HEK293 (cell line): Measurements from ENCODE around the gene CIAO1.

ENCODE experiments used
- GFI1B ChIP-seq: fragments of 450-650 bp; formaldehyde crosslinking; IDR thresholded peaks from 2 replicates; pipeline ENCODE4 v1.5.1; 2016; ENCODE audit warnings: missing biosample characterization, missing genetic modification characterization
- IKZF3 ChIP-seq: fragments of 450-650 bp; IDR thresholded peaks from 2 replicates; pipeline ENCODE4 v1.5.0; 2018; ENCODE audit warnings: missing biosample characterization, mild to moderate bottlenecking, missing genetic modification characterization, moderate library complexity
- KLF8 ChIP-seq: fragments of 450-650 bp; formaldehyde crosslinking; IDR thresholded peaks from 2 replicates; pipeline ENCODE4 v1.5.1; 2016; ENCODE audit warnings: missing biosample characterization, missing genetic modification characterization
- PBX3 ChIP-seq: sonication (generic); formaldehyde crosslinking; IDR thresholded peaks from 2 replicates; pipeline ENCODE4 v1.8.1; 2022; ENCODE audit warnings: mild to moderate bottlenecking, moderate library complexity, missing genetic modification reagents
- PRDM10 ChIP-seq: fragments of 450-650 bp; formaldehyde crosslinking; IDR thresholded peaks from 2 replicates; pipeline ENCODE4 v1.5.1; 2016; ENCODE audit warnings: missing biosample characterization, missing genetic modification characterization
- SP7 ChIP-seq: fragments of 450-650 bp; formaldehyde crosslinking; IDR thresholded peaks from 2 replicates; pipeline ENCODE4 v1.5.1; 2016; ENCODE audit warnings: missing biosample characterization, missing genetic modification characterization
- ZBTB21 ChIP-seq: fragments of 450-650 bp; formaldehyde crosslinking; IDR thresholded peaks from 2 replicates; pipeline ENCODE4 v1.5.1; 2017; ENCODE audit warnings: missing biosample characterization, missing genetic modification characterization
- ZBTB7A ChIP-seq: fragments of 450-650 bp; formaldehyde crosslinking; IDR thresholded peaks from 2 replicates; pipeline ENCODE4 v1.5.1; 2016; ENCODE audit warnings: low read depth, missing biosample characterization, missing genetic modification characterization
- ZBTB8A ChIP-seq: fragments of 450-650 bp; formaldehyde crosslinking; IDR thresholded peaks from 2 replicates; pipeline ENCODE4 v1.5.1; 2016; ENCODE audit warnings: missing biosample characterization, missing genetic modification characterization
- ZFP69B ChIP-seq: fragments of 450-650 bp; formaldehyde crosslinking; IDR thresholded peaks from 2 replicates; pipeline ENCODE4 v1.5.1; 2016; ENCODE audit warnings: missing biosample characterization, missing genetic modification characterization
- ZNF16 ChIP-seq: fragments of 450-650 bp; formaldehyde crosslinking; IDR thresholded peaks from 2 replicates; pipeline ENCODE4 v1.5.1; 2016; ENCODE audit warnings: low read depth, missing biosample characterization, missing genetic modification characterization
- ZNF175 ChIP-seq: fragments of 450-650 bp; formaldehyde crosslinking; IDR thresholded peaks from 2 replicates; pipeline ENCODE4 v1.5.1; 2016; ENCODE audit warnings: missing biosample characterization, missing genetic modification characterization
- ZNF274 ChIP-seq, 2 experiments: fragments of 200-500 bp in 1 of 2; fragments of 450-650 bp in 1 of 2; sonication (Bioruptor generic) in 1 of 2; formaldehyde crosslinking in 1 of 2; IDR thresholded peaks; 2 replicates each; pipeline versions ENCODE4 v1.5.1 to v1.6.1; 2014 to 2016; ENCODE audit warnings: borderline replicate concordance in 1 of 2, inconsistent platforms in 1 of 2, low read length in 1 of 2, missing biosample characterization in 1 of 2, missing genetic modification characterization in 1 of 2
- ZNF280C ChIP-seq: fragments of 450-650 bp; formaldehyde crosslinking; IDR thresholded peaks from 2 replicates; pipeline ENCODE4 v1.5.1; 2016; ENCODE audit warnings: missing biosample characterization, missing genetic modification characterization
- ZNF311 ChIP-seq: fragments of 450-650 bp; formaldehyde crosslinking; IDR thresholded peaks from 2 replicates; pipeline ENCODE4 v1.5.1; 2017; ENCODE audit warnings: missing biosample characterization, missing genetic modification characterization, borderline replicate concordance
- ZNF394 ChIP-seq: fragments of 450-650 bp; formaldehyde crosslinking; IDR thresholded peaks from 2 replicates; pipeline ENCODE4 v1.5.1; 2016; ENCODE audit warnings: missing biosample characterization, missing genetic modification characterization, mild to moderate bottlenecking, moderate library complexity, borderline replicate concordance
- ZNF426 ChIP-seq: fragments of 450-650 bp; formaldehyde crosslinking; IDR thresholded peaks from 2 replicates; pipeline ENCODE4 v1.5.1; 2017; ENCODE audit warnings: missing biosample characterization, missing genetic modification characterization, mild to moderate bottlenecking, inconsistent platforms, moderate library complexity
- ZNF48 ChIP-seq: fragments of 450-650 bp; formaldehyde crosslinking; IDR thresholded peaks from 2 replicates; pipeline ENCODE4 v1.5.1; 2016; ENCODE audit warnings: missing biosample characterization, missing genetic modification characterization
- ZNF529 ChIP-seq: fragments of 450-650 bp; formaldehyde crosslinking; IDR thresholded peaks from 2 replicates; pipeline ENCODE4 v1.5.1; 2017; ENCODE audit warnings: missing genetic modification characterization, missing biosample characterization; ENCODE audit not compliant: insufficient replicate concordance
- ZNF571 ChIP-seq: fragments of 450-650 bp; formaldehyde crosslinking; IDR thresholded peaks from 2 replicates; pipeline ENCODE4 v1.5.0; 2017; ENCODE audit warnings: missing biosample characterization, missing genetic modification characterization
- ZNF600 ChIP-seq: fragments of 450-650 bp; formaldehyde crosslinking; IDR thresholded peaks from 2 replicates; pipeline ENCODE4 v1.5.1; 2016; ENCODE audit warnings: missing biosample characterization, missing genetic modification characterization
- ZNF624 ChIP-seq: fragments of 450-650 bp; formaldehyde crosslinking; IDR thresholded peaks from 2 replicates; pipeline ENCODE4 v1.5.1; 2017; ENCODE audit warnings: missing biosample characterization, missing genetic modification characterization
- ZNF626 ChIP-seq: fragments of 450-650 bp; sonication (Bioruptor Pico); formaldehyde crosslinking; IDR thresholded peaks from 2 replicates; pipeline ENCODE4 v1.5.1; 2018; ENCODE audit warnings: missing biosample characterization, missing genetic modification characterization, inconsistent platforms
- ZNF76 ChIP-seq: fragments of 450-650 bp; formaldehyde crosslinking; IDR thresholded peaks from 2 replicates; pipeline ENCODE4; 2016; ENCODE audit warnings: low read depth, missing biosample characterization, missing genetic modification characterization, borderline replicate concordance
- ZNF837 ChIP-seq: fragments of 450-650 bp; formaldehyde crosslinking; IDR thresholded peaks from 2 replicates; pipeline ENCODE4 v1.5.1; 2016; ENCODE audit warnings: missing biosample characterization, missing genetic modification characterization
- ZNF843 ChIP-seq: fragments of 450-650 bp; formaldehyde crosslinking; IDR thresholded peaks from 2 replicates; pipeline ENCODE4 v1.5.1; 2016; ENCODE audit warnings: missing biosample characterization, missing genetic modification characterization
- ZSCAN30 ChIP-seq: fragments of 450-650 bp; IDR thresholded peaks from 2 replicates; pipeline ENCODE4 v1.5.1; 2018; ENCODE audit warnings: missing biosample characterization, mild to moderate bottlenecking, missing genetic modification characterization, moderate library complexity
- ZXDB ChIP-seq: fragments of 450-650 bp; formaldehyde crosslinking; IDR thresholded peaks from 2 replicates; pipeline ENCODE4 v1.5.1; 2016; ENCODE audit warnings: missing biosample characterization, missing genetic modification characterization
- TF ChIP-seq, protein P1 (sequence below): fragments of 450-650 bp; formaldehyde crosslinking; conservative IDR thresholded peaks from 2 replicates; pipeline ENCODE4 v1.5.1; 2016; ENCODE audit warnings: low read depth, missing biosample characterization, missing genetic modification characterization

The CIAO1 gene

DNA sequence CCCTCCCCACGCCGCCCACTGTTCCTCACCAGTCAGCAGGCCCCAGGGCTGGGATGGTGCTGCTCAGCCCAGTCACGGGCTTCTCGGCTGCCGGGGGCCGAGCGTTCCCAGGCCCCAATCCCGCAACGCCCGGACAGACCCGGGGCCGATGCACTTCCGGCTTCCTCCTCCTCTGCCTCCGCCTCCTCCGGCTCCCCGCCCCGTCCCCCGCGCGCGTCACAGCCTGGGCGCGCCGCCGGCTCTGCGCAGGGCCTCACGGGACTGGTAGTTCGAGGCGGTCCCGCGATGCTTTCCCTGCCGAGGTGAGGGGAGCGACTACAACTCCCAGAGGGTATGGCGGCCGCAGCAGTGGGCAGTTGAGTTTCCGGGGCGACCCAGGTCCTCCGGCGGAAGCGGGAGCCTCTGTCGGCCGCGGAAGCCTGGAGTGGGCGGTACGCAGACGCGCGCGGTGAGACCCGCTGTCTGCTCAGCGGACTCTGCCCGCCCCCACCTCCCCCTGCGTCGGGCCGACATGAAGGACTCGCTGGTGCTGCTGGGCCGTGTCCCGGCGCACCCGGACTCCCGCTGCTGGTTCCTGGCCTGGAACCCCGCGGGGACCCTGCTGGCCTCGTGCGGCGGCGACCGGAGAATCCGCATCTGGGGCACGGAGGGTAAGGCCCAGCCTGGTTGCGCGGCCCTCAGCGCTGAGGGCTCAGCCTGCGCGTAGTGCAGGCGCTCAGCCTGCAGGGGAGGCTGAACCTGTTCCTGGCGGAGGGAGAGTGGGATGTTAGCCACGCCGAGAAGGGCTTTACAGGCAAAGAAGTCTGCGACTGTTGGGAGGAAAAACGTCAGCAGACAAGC is at the start of gene CIAO1, which contains the start of gene TMEM127 (continued):
- TF ChIP-seq ZNF571 (tag by site-specific recombination) (no peak), ZNF274 (IDR thresholded peaks at IDR 0.05; ENCODE audit: low read length) (no peak), ZNF274 (tag by site-specific recombination; IDR thresholded peaks at IDR 0.05; ENCODE audit: borderline replicate concordance) (no peak), ZBTB21 (no peak), ZBTB8A (tag by site-specific recombination) (peak; percentile 88), PRDM10 (peak; percentile 21; the same call in 1 of the 2 replicates), GFI1B (no peak), ZNF16 (no peak), ZSCAN30 (tag by site-specific recombination) (peak; percentile 76), ZBTB7A (tag by site-specific recombination) (no peak), ZNF843 (peak; percentile 36; the same call in 1 of the 2 replicates), ZFP69B (tag by site-specific recombination) (0 out of 2 replicates have a peak, but pooled peaks have one; percentile 11), ZNF175 (tag by site-specific recombination) (no peak), ZNF76 (tag by site-specific recombination) (peak; percentile 97), ZNF600 (no peak), ZNF529 (tag by site-specific recombination) (no peak), ZNF837 (tag by site-specific recombination) (no peak), ZNF394 (peak; percentile 66; the same call in 1 of the 2 replicates), ZNF624 (tag by site-specific recombination) (no peak), ZNF426 (tag by site-specific recombination) (no peak), ZNF48 (tag by site-specific recombination) (no peak), KLF8 (tag by site-specific recombination) (no peak; the same call in 1 of the 2 replicates), ZNF280C (tag by site-specific recombination) (no peak), IKZF3 (tag by site-specific recombination) (no peak), SP7 (tag by site-specific recombination) (peak; percentile 40), ZNF626 (tag by site-specific recombination) (no peak), ZXDB (tag by site-specific recombination) (peak; percentile 52; the same call in 1 of the 2 replicates), ZNF311 (no peak), PBX3 (CRISPR knock-in tag) (peak; percentile 50)
- TF ChIP-seq, protein P1, sequence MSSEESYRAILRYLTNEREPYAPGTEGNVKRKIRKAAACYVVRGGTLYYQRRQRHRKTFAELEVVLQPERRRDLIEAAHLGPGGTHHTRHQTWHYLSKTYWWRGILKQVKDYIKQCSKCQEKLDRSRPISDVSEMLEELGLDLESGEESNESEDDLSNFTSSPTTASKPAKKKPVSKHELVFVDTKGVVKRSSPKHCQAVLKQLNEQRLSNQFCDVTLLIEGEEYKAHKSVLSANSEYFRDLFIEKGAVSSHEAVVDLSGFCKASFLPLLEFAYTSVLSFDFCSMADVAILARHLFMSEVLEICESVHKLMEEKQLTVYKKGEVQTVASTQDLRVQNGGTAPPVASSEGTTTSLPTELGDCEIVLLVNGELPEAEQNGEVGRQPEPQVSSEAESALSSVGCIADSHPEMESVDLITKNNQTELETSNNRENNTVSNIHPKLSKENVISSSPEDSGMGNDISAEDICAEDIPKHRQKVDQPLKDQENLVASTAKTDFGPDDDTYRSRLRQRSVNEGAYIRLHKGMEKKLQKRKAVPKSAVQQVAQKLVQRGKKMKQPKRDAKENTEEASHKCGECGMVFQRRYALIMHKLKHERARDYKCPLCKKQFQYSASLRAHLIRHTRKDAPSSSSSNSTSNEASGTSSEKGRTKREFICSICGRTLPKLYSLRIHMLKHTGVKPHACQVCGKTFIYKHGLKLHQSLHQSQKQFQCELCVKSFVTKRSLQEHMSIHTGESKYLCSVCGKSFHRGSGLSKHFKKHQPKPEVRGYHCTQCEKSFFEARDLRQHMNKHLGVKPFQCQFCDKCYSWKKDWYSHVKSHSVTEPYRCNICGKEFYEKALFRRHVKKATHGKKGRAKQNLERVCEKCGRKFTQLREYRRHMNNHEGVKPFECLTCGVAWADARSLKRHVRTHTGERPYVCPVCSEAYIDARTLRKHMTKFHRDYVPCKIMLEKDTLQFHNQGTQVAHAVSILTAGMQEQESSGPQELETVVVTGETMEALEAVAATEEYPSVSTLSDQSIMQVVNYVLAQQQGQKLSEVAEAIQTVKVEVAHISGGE (tag by site-specific recombination) = peak; percentile 96
